HAP-1 (cell line): ENCODE measurements around the gene OPRL1.

Experiments
- DNase-seq, 2 experiments: peaks; one replicate each; pipeline ENCODE4 v3.0.0-alpha.2; 2016 to 2020; ENCODE audit warnings: low spot score in 2 of 2
- H3K27me3 ChIP-seq: fragments of 250-450 bp; sonication (Bioruptor Pico); 2 replicates; pipeline ENCODE4 v1.5.1; 2020; ENCODE audit warnings: low read depth, mild to moderate bottlenecking, moderate library complexity
- H3K36me3 ChIP-seq: fragments of 250-450 bp; sonication (Bioruptor Pico); replicated peaks from 2 replicates; pipeline ENCODE4 v1.5.1; 2020; ENCODE audit warnings: mild to moderate bottlenecking
- H3K4me1 ChIP-seq: fragments of 250-450 bp; sonication (Bioruptor Pico); 2 replicates; pipeline ENCODE4 v1.5.1; 2020; ENCODE audit warnings: mild to moderate bottlenecking
- H3K4me3 ChIP-seq: fragments of 250-450 bp; sonication (Bioruptor Pico); 2 replicates; pipeline ENCODE4 v1.5.1; 2020; ENCODE audit warnings: mild to moderate bottlenecking, moderate library complexity
- H3K9me3 ChIP-seq: fragments of 250-450 bp; sonication (Bioruptor Pico); 2 replicates; pipeline ENCODE4 v1.5.1; 2020; ENCODE audit warnings: mild to moderate bottlenecking, moderate library complexity
- in situ Hi-C: fragments of 300-500 bp; cut with MboI; formaldehyde crosslinking; loops from 3 replicates; pipeline ENCODE4 v1.14.3; 2020; ENCODE audit warnings: low sequenced_read_pairs, inconsistent platforms, mixed read lengths

OPRL1 gene

GRCh38 chr20:64048402-64049044, 31.4 kb upstream of the OPRL1 start:
- Histone ChIP-seq H3K27me3 (peaks cover 2% of the 10 kb centered on the region; the same call in 1 of the 2 replicates), H3K4me3 (peak overlapping the region; percentile 30), H3K9me3 (no peaks in the 10 kb centered on the region), H3K36me3 (no peaks in the 10 kb centered on the region), H3K4me1 (no peaks in the 10 kb centered on the region)
- in situ Hi-C loops: no loop called here
- no peak for DNase-seq

GRCh38 chr20:64049060-64049877, 30.6 kb upstream of the OPRL1 start, which contains the start of gene SOX18:
TSS of gene SOX18 (minus strand) at chr20:64049639. CDS start at chr20:64049516, 123 bp downstream.
- peak within 1 kb of the TSS; percentile 30 for H3K4me3 ChIP-seq
- DNase-seq: peak in 1 of 2 experiments; percentile 60
- H3K27me3 ChIP-seq: peaks cover 2% of the 10 kb centered on the region; the same call in 1 of the 2 replicates
- H3K36me3 ChIP-seq: no peaks in the 10 kb centered on the region
- no peaks in the 10 kb centered on the region for H3K4me1 ChIP-seq
- in situ Hi-C loops: no loop called here
- no peaks in the 10 kb centered on the region for H3K9me3 ChIP-seq

- Histone ChIP-seq H3K4me1 (no peaks in the 10 kb centered on the region), H3K4me3 (peak overlapping the region; percentile 21), H3K36me3 (no peaks in the 10 kb centered on the region), H3K9me3 (no peaks in the 10 kb centered on the region), H3K27me3 (peaks cover 2% of the 10 kb centered on the region; the same call in 1 of the 2 replicates)
- in situ Hi-C loops: no loop called here
- DNase-seq: peak in 1 of 2 experiments; percentile 48
Observed at GRCh38 chr20:64049878-64050260, 30.0 kb upstream of the OPRL1 start.

GRCh38 chr20:64050261-64051032, 29.4 kb upstream of the OPRL1 start:
- DNase-seq: no peak
- H3K9me3 ChIP-seq: no peaks in the 10 kb centered on the region
- in situ Hi-C loops: no loop called here
- H3K36me3 ChIP-seq: no peaks in the 10 kb centered on the region
- no peaks in the 10 kb centered on the region for H3K4me1 ChIP-seq
- peaks cover 2% of the 10 kb centered on the region; the same call in 1 of the 2 replicates for H3K27me3 ChIP-seq
- no peak overlapping the region; the same call in 1 of the 2 replicates for H3K4me3 ChIP-seq

GRCh38 chr20:64051033-64051452, 28.8 kb upstream of the OPRL1 start:
- Histone ChIP-seq H3K9me3 (no peaks in the 10 kb centered on the region), H3K4me3 (no peak overlapping the region), H3K4me1 (no peaks in the 10 kb centered on the region), H3K36me3 (no peaks in the 10 kb centered on the region), H3K27me3 (peaks cover 2% of the 10 kb centered on the region; the same call in 1 of the 2 replicates)
- no peak for DNase-seq
- in situ Hi-C loops: no loop called here

- no peaks in the 10 kb centered on the region for H3K9me3 ChIP-seq
- H3K36me3 ChIP-seq: no peaks in the 10 kb centered on the region
- no peak for DNase-seq
- no peak overlapping the region for H3K4me3 ChIP-seq
- H3K4me1 ChIP-seq: no peaks in the 10 kb centered on the region
- peaks cover 2% of the 10 kb centered on the region; the same call in 1 of the 2 replicates for H3K27me3 ChIP-seq
- in situ Hi-C loops: no loop called here
Observed at GRCh38 chr20:64051561-64052325, 28.1 kb upstream of the OPRL1 start.

GRCh38 chr20:64052326-64052722, 27.6 kb upstream of the OPRL1 start:
- Histone ChIP-seq H3K9me3 (no peaks in the 10 kb centered on the region), H3K36me3 (no peaks in the 10 kb centered on the region), H3K4me3 (no peak overlapping the region), H3K27me3 (peaks cover 1% of the 10 kb centered on the region; the same call in 1 of the 2 replicates), H3K4me1 (no peaks in the 10 kb centered on the region)
- in situ Hi-C loops: no loop called here
- DNase-seq: no peak

- Histone ChIP-seq H3K36me3 (no peaks in the 10 kb centered on the region), H3K4me1 (no peaks in the 10 kb centered on the region), H3K27me3 (no peaks in the 10 kb centered on the region), H3K9me3 (no peaks in the 10 kb centered on the region), H3K4me3 (no peak overlapping the region)
- no peak for DNase-seq
- in situ Hi-C loops: no loop called here
Observed at GRCh38 chr20:64052987-64053840, 26.7 kb upstream of the OPRL1 start.

GRCh38 chr20:64053841-64054661, 25.8 kb upstream of the OPRL1 start:
- H3K9me3 ChIP-seq: no peaks in the 10 kb centered on the region
- no peaks in the 10 kb centered on the region for H3K4me1 ChIP-seq
- in situ Hi-C loops: no loop called here
- no peak overlapping the region for H3K4me3 ChIP-seq
- no peaks in the 10 kb centered on the region for H3K36me3 ChIP-seq
- DNase-seq: peak in 1 of 2 experiments; percentile 47
- H3K27me3 ChIP-seq: no peaks in the 10 kb centered on the region

- H3K4me3 ChIP-seq: no peak overlapping the region
- H3K9me3 ChIP-seq: no peaks in the 10 kb centered on the region
- no peaks in the 10 kb centered on the region for H3K4me1 ChIP-seq
- no peak for DNase-seq
- in situ Hi-C loops: no loop called here
- H3K27me3 ChIP-seq: no peaks in the 10 kb centered on the region
- no peaks in the 10 kb centered on the region for H3K36me3 ChIP-seq
Observed at GRCh38 chr20:64055396-64055892, 24.4 kb upstream of the OPRL1 start.

- Histone ChIP-seq H3K9me3 (no peaks in the 10 kb centered on the region), H3K4me1 (no peaks in the 10 kb centered on the region), H3K36me3 (no peaks in the 10 kb centered on the region), H3K4me3 (no peak overlapping the region), H3K27me3 (no peaks in the 10 kb centered on the region)
- peak in 1 of 2 experiments; percentile 45 for DNase-seq
- in situ Hi-C loops: no loop called here
Observed at GRCh38 chr20:64055893-64056638, 23.8 kb upstream of the OPRL1 start.
